H1 (cell line): Measurements from ENCODE around the gene NCLN. TPM values are rescaled to one million over a fixed set of nuclear protein-coding genes. Genes with fewer than 3 reads are reported as not detected.

ENCODE experiments used
- CTCF ChIA-PET: fragments of 300-600 bp; sonication (Branson Sonifier 250); formaldehyde crosslinking; loops from one replicate; lab custom pipeline; 2021; ENCODE audit not compliant: partially characterized antibody; lab: Charles Lee
- POLR2A ChIA-PET: fragments of 300-600 bp; sonication (Branson Sonifier 250); formaldehyde crosslinking; loops from one replicate; lab custom pipeline; 2021; ENCODE audit warnings: inconsistent platforms; ENCODE audit not compliant: partially characterized antibody; lab: Charles Lee
- DNase-seq, 2 experiments: peaks; one replicate each; pipeline versions ENCODE4 v3.0.0 to v3.0.0-alpha.2; 2010 to 2022; ENCODE audit warnings: low spot score in 2 of 2, low read depth in 1 of 2, mixed read lengths in 1 of 2
- FAIRE-seq: peaks from 2 replicates; lab custom pipeline; 2011; peaks lifted over from hg19 to GRCh38; lab: Jason Lieb, UNC
- H2AFZ ChIP-seq: 2 replicates; pipeline ENCODE4 v1.8.1; 2012; ENCODE audit warnings: low read length, inconsistent platforms
- H2AK5ac ChIP-seq: 2 replicates; pipeline ENCODE4 v1.6.1; 2013; ENCODE audit warnings: low read depth, low read length
- H2BK120ac ChIP-seq: replicated peaks from 2 replicates; pipeline ENCODE3; 2013; ENCODE audit warnings: low read depth, low read length, inconsistent platforms
- H2BK12ac ChIP-seq: 2 replicates; pipeline ENCODE4 v1.6.1; 2013; ENCODE audit warnings: low read depth, low read length
- H2BK15ac ChIP-seq: 2 replicates; pipeline ENCODE4 v1.6.1; 2013; ENCODE audit warnings: low read length
- H2BK20ac ChIP-seq: 2 replicates; pipeline ENCODE4 v1.6.1; 2013; ENCODE audit warnings: low read length
- H2BK5ac ChIP-seq: 2 replicates; pipeline ENCODE4 v1.6.1; 2013; ENCODE audit warnings: low read depth, low read length
- H3K14ac ChIP-seq: 2 replicates; pipeline ENCODE4 v1.6.1; 2013; ENCODE audit warnings: inconsistent platforms; ENCODE audit not compliant: insufficient read length
- H3K18ac ChIP-seq: 2 replicates; pipeline ENCODE4 v1.6.1; 2013; ENCODE audit warnings: low read length; ENCODE audit errors: extremely low read depth
- H3K23ac ChIP-seq: 2 replicates; pipeline ENCODE4 v1.6.1; 2013; ENCODE audit warnings: inconsistent platforms; ENCODE audit not compliant: insufficient read length
- H3K23me2 ChIP-seq: 2 replicates; pipeline ENCODE4 v1.6.1; 2013; ENCODE audit warnings: low read depth, low read length
- H3K27ac ChIP-seq: 2 replicates; pipeline ENCODE4 v1.6.1; 2011; ENCODE audit warnings: low read depth, low read length, inconsistent platforms
- H3K27me3 ChIP-seq, 4 experiments: replicated peaks in 1 of 4; 1 replicate in 1 of 4; 2 replicates in 3 of 4; pipeline versions ENCODE4 v1.6.1 to v1.8.1; 2011 to 2013; ENCODE audit warnings: low read length in 3 of 4, mild to moderate bottlenecking in 3 of 4, inconsistent platforms in 2 of 4, mixed read lengths in 2 of 4, moderate library complexity in 1 of 4; ENCODE audit not compliant: control insufficient read depth in 3 of 4, insufficient read depth in 3 of 4; ENCODE audit errors: extremely low read depth in 1 of 4
- H3K36me3 ChIP-seq, 4 experiments: 2 replicates each; pipeline versions ENCODE4 v1.6.1 to v1.8.1; 2011 to 2013; ENCODE audit warnings: mild to moderate bottlenecking in 4 of 4, low read length in 3 of 4, moderate library complexity in 2 of 4, control low read depth in 1 of 4, inconsistent platforms in 1 of 4; ENCODE audit not compliant: insufficient read depth in 4 of 4, control insufficient read depth in 2 of 4
- H3K4ac ChIP-seq: replicated peaks from 2 replicates; pipeline ENCODE3; 2013; ENCODE audit warnings: low read length, low read depth, mixed read lengths, inconsistent platforms; ENCODE audit not compliant: insufficient read length
- H3K4me1 ChIP-seq, 4 experiments: replicated peaks in 1 of 4; 1 replicate in 1 of 4; 2 replicates in 3 of 4; pipeline versions ENCODE4 v1.6.1 to v1.8.1; 2011 to 2013; ENCODE audit warnings: low read length in 3 of 4, inconsistent platforms in 2 of 4, mixed read lengths in 1 of 4; ENCODE audit not compliant: insufficient read depth in 4 of 4, control insufficient read depth in 3 of 4
- H3K4me2 ChIP-seq, 2 experiments: 2 replicates each; pipeline versions ENCODE4 v1.6.1 to v1.8.1; 2011 to 2013; ENCODE audit warnings: low read depth in 2 of 2, low read length in 2 of 2, control low read depth in 1 of 2, inconsistent platforms in 1 of 2, mild to moderate bottlenecking in 1 of 2; ENCODE audit not compliant: insufficient read depth in 1 of 2
- H3K4me3 ChIP-seq, 4 experiments: fragments of 200-600, 300-600 bp in 1 of 4; sonication (generic), shearing (Covaris generic), sonication (Bioruptor Twin) in 1 of 4; 2 replicates each; pipeline versions ENCODE4 v1.5.1 to v1.8.1; 2011 to 2016; ENCODE audit warnings: low read length in 4 of 4, low read depth in 3 of 4, control low read depth in 2 of 4, inconsistent platforms in 2 of 4, mild to moderate bottlenecking in 2 of 4, mixed read lengths in 1 of 4, moderate library complexity in 1 of 4; ENCODE audit not compliant: insufficient read depth in 2 of 4; ENCODE audit errors: extremely low read depth in 1 of 4
- H3K56ac ChIP-seq: replicated peaks from 2 replicates; pipeline ENCODE3; 2013; ENCODE audit warnings: low read depth, mild to moderate bottlenecking, mixed read lengths, low read length, inconsistent platforms; ENCODE audit not compliant: insufficient read length
- H3K79me1 ChIP-seq: 2 replicates; pipeline ENCODE4 v1.6.1; 2013; ENCODE audit warnings: low read depth, low read length, control low read depth
- H3K79me2 ChIP-seq, 2 experiments: 2 replicates each; pipeline versions ENCODE4 v1.6.1 to v1.8.1; 2012 to 2013; ENCODE audit warnings: low read length in 2 of 2, mild to moderate bottlenecking in 2 of 2, inconsistent platforms in 1 of 2; ENCODE audit not compliant: insufficient read depth in 2 of 2, control insufficient read depth in 1 of 2
- H3K9ac ChIP-seq, 4 experiments: replicated peaks in 1 of 4; 1 replicate in 1 of 4; 2 replicates in 3 of 4; pipeline versions ENCODE4 v1.6.1 to v1.8.1; 2011 to 2013; ENCODE audit warnings: low read depth in 3 of 4, low read length in 3 of 4, control low read depth in 2 of 4, mild to moderate bottlenecking in 2 of 4, moderate library complexity in 2 of 4, inconsistent platforms in 1 of 4; ENCODE audit errors: extremely low read depth in 1 of 4
- H3K9me3 ChIP-seq, 2 experiments: 2 replicates each; pipeline versions ENCODE4 v1.6.1 to v1.8.1; 2012 to 2013; ENCODE audit warnings: mild to moderate bottlenecking in 2 of 2, moderate library complexity in 2 of 2, control low read depth in 1 of 2, inconsistent platforms in 1 of 2, low read depth in 1 of 2, low read length in 1 of 2, mixed read lengths in 1 of 2; ENCODE audit not compliant: insufficient read depth in 2 of 2
- H4K20me1 ChIP-seq, 2 experiments: replicated peaks in 1 of 2; 2 replicates each; pipeline versions ENCODE3 to v1.8.1; 2011 to 2013; ENCODE audit warnings: inconsistent platforms in 2 of 2, low read length in 2 of 2, mild to moderate bottlenecking in 1 of 2; ENCODE audit not compliant: insufficient read depth in 2 of 2, control insufficient read depth in 1 of 2
- H4K5ac ChIP-seq: 2 replicates; pipeline ENCODE4 v1.6.1; 2013; ENCODE audit warnings: low read length, low read depth, mixed read lengths, inconsistent platforms; ENCODE audit not compliant: insufficient read length
- H4K8ac ChIP-seq: 2 replicates; pipeline ENCODE4 v1.8.0; 2013; ENCODE audit warnings: mild to moderate bottlenecking, moderate library complexity, low read length, inconsistent platforms; ENCODE audit not compliant: insufficient read depth; ENCODE audit errors: extremely low read depth
- H4K91ac ChIP-seq: replicated peaks from 2 replicates; pipeline ENCODE3; 2013; ENCODE audit warnings: low read length, mixed read lengths, inconsistent platforms; ENCODE audit not compliant: insufficient read length
- BACH1 ChIP-seq: IDR thresholded peaks from 2 replicates; pipeline ENCODE4 v1.6.1; 2012; ENCODE audit warnings: low read length, improper control_type of control experiment
- NANOG ChIP-seq: IDR thresholded peaks from 2 replicates; pipeline ENCODE4 v1.6.1; 2011; ENCODE audit warnings: low read length, low read depth, mild to moderate bottlenecking, inconsistent platforms; ENCODE audit not compliant: insufficient read depth, poor library complexity, severe bottlenecking
- RBBP5 ChIP-seq: IDR thresholded peaks from 2 replicates; pipeline ENCODE4 v1.7.1; 2012; ENCODE audit warnings: low read depth, mild to moderate bottlenecking, inconsistent platforms, low read length, moderate library complexity, borderline replicate concordance
- RFX5 ChIP-seq: IDR thresholded peaks from 2 replicates; pipeline ENCODE4 v1.6.1; 2011; ENCODE audit warnings: low read depth, low read length, improper control_type of control experiment, borderline replicate concordance
- RNF2 ChIP-seq: fragments of 200-900, 300-1000 bp; sonication (generic); IDR thresholded peaks from 2 replicates; pipeline ENCODE4 v1.7.1; 2016; ENCODE audit warnings: borderline replicate concordance, low read depth, mild to moderate bottlenecking, antibody characterized with exemption, low read length; ENCODE audit not compliant: poor library complexity, severe bottlenecking; ENCODE audit errors: missing control alignments
- SIN3A ChIP-seq, 2 experiments: IDR thresholded peaks in 1 of 2; conservative IDR thresholded peaks in 1 of 2; 2 replicates each; pipeline ENCODE4 v1.6.1; 2011 to 2012; ENCODE audit warnings: low read length in 2 of 2, improper control_type of control experiment in 1 of 2, low read depth in 1 of 2, mild to moderate bottlenecking in 1 of 2
- SIRT6 ChIP-seq: IDR thresholded peaks from one replicate; pipeline ENCODE4 v1.7.1; 2012; ENCODE audit warnings: low read length, inconsistent platforms
- SP1 ChIP-seq: IDR thresholded peaks from 2 replicates; pipeline ENCODE4 v1.6.1; 2011; ENCODE audit warnings: low read depth, low read length
- SP4 ChIP-seq: IDR thresholded peaks from 2 replicates; pipeline ENCODE4 v1.6.1; 2012; ENCODE audit warnings: low read length, inconsistent platforms
- SRF ChIP-seq: IDR thresholded peaks from 2 replicates; pipeline ENCODE4 v1.6.1; 2011; ENCODE audit warnings: mild to moderate bottlenecking, low read depth, low read length, moderate library complexity
- WGBS, 2 experiments: shearing (Covaris generic) in 1 of 2; methylation state at CpG; one replicate each; pipeline versions ENCODE4 v1.1.6 to v1.1.7; 2013 to 2015; ENCODE audit warnings: low lambda C conversion rate in 2 of 2, mixed read lengths in 2 of 2, inconsistent platforms in 1 of 2, low coverage in 1 of 2, missing lambda C conversion rate in 1 of 2; ENCODE audit not compliant: insufficient replicate concordance in 2 of 2, insufficient coverage in 1 of 2, insufficient read length in 1 of 2; ENCODE audit errors: extremely low coverage in 1 of 2, missing lambda C conversion rate in 1 of 2; 5-methylcytosine and 5-hydroxymethylcytosine counted together
- polyA plus RNA-seq, 7 experiments: library from polyadenylated mRNA; depleted of rRNA in 3 of 7; stranded (reverse) in 5 of 7; unstranded in 2 of 7; fragments of >200 nt in 5 of 7; fragments of 200-250 nt in 2 of 7; gene quantifications; 1 replicate in 5 of 7; 2 replicates in 1 of 7; 4 replicates in 1 of 7; pipeline versions ENCODE4 v1.2.1 to v1.2.3, GENCODE V29; 2011 to 2013; ENCODE audit warnings: missing spikeins in 2 of 7, mixed read lengths in 2 of 7
- total RNA-seq: library from RNA; stranded (reverse); fragmentation: NEBNext Ultra II Directional; extraction: Animal tissue kit (Norgen Biotek cat#: 25700); gene quantifications from 2 replicates; pipeline ENCODE4 v1.2.1, GENCODE V29; 2021
- TF ChIP-seq, protein P1 (sequence below): IDR thresholded peaks from 2 replicates; pipeline ENCODE4 v1.6.1; 2011; ENCODE audit warnings: low read length, improper control_type of control experiment

NCLN gene
- total and polyA plus RNA-seq, 2 of the 8 experiments (the other 6 are each of a cell fraction or from before 2014, with no cell fraction given): 89.2 to 103 TPM

GRCh38 chr19:3145909-3146676, 39.6 kb upstream of the NCLN start:
- no peak overlapping the region for H4K8ac ChIP-seq
- WGBS, 2 experiments: 78% methylated on average over 17 of the region's 20 CpGs; no CpG with 5 or more reads in 1 of the 2 experiments
- no peaks in the 10 kb centered on the region for H3K79me2 ChIP-seq
- no peak overlapping the region for H3K14ac ChIP-seq
- no peak for DNase-seq
- H2BK15ac ChIP-seq: no peak overlapping the region
- H2AFZ ChIP-seq: no peak overlapping the region
- no peak overlapping the region for H3K4me3 ChIP-seq
- peaks cover 0 to 5% (median 2%) of the 10 kb centered on the region in 4 experiments; a peak in 1 of 7 replicates for H3K4me1 ChIP-seq
- no peak overlapping the region for H3K18ac ChIP-seq
- no peaks in the 10 kb centered on the region for H3K79me1 ChIP-seq
- no peak overlapping the region for H3K23ac ChIP-seq
- no peak overlapping the region for H2BK12ac ChIP-seq
- H3K4me2 ChIP-seq: no peak overlapping the region
- H3K27me3 ChIP-seq: no peaks in the 10 kb centered on the region; a peak in 1 of 7 replicates
- H3K56ac ChIP-seq: no peak overlapping the region
- H4K91ac ChIP-seq: no peak overlapping the region
- CTCF ChIA-PET: interaction anchor here (0.7 to 12.0 kb wide), 12 partner anchors 9 to 184 kb away, joined by 3 to 166 read pairs (median 4); no protein-coding TSS in a partner anchor
- H2AK5ac ChIP-seq: no peak overlapping the region
- no peaks in the 10 kb centered on the region for H3K36me3 ChIP-seq
- H4K20me1 ChIP-seq: peaks cover 0 to 3% of the 10 kb centered on the region in 2 experiments
- POLR2A ChIA-PET: interaction anchor here (1.0 kb wide), 1 partner anchor 14 kb away, joined by 4 read pairs; no protein-coding TSS in a partner anchor
- H3K4ac ChIP-seq: no peak overlapping the region
- no peak overlapping the region for H4K5ac ChIP-seq
- no peak overlapping the region for H2BK20ac ChIP-seq
- no peak overlapping the region for H3K9ac ChIP-seq
- no peaks in the 10 kb centered on the region for H3K23me2 ChIP-seq
- no peak overlapping the region for H2BK120ac ChIP-seq
- H3K27ac ChIP-seq: no peak overlapping the region
- no peak for FAIRE-seq
- H2BK5ac ChIP-seq: no peak overlapping the region
- no peaks in the 10 kb centered on the region for H3K9me3 ChIP-seq
- TF ChIP-seq SRF (no peak), BACH1 (no peak), RBBP5 (no peak), NANOG (no peak), SP1 (no peak), RFX5 (no peak), SIRT6 (no peak), SP4 (no peak), RNF2 (no peak), SIN3A (conservative IDR thresholded peaks at IDR 0.05 in 1 of 2, IDR thresholded peaks at IDR 0.05 in 1 of 2; ENCODE audit: low read depth in 1 of 2, low read length in 2 of 2) (no peak)
- TF ChIP-seq, protein P1, sequence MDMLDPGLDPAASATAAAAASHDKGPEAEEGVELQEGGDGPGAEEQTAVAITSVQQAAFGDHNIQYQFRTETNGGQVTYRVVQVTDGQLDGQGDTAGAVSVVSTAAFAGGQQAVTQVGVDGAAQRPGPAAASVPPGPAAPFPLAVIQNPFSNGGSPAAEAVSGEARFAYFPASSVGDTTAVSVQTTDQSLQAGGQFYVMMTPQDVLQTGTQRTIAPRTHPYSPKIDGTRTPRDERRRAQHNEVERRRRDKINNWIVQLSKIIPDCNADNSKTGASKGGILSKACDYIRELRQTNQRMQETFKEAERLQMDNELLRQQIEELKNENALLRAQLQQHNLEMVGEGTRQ: no peak
